ENCODE results near the gene CFTR. TPM values are rescaled to one million over a fixed set of nuclear protein-coding genes. Genes with fewer than 3 reads are reported as not detected.
A peak's percentile ranks its signal among the peaks of the same experiment; 100 is the strongest.

CFTR gene
- total RNA-seq, 2 donors from 2014 or later: 121 to 127 TPM

DNA sequence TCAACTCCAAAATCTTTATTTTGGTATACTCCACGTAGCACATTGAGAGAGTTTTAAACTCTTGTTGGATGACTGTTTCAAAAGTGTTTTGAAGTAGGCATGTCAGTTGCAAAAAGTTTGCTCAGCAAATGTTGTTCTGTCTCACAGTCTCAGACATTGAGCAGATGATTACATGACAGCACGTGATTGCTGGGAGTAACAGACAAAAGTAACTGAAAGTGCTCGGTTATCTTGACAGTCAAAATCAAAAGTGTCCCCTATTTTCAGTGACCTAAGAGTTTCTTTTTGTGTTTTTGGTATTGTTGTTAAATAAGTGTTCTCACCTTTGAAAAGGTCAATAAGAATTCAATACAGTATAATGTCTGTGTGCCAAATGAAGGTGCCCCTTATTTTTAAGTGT is 84.3 kb downstream of the CFTR start:
- H3K27ac ChIP-seq: no peak overlapping the region
- H3K4me3 ChIP-seq: no peak overlapping the region
- TF ChIP-seq, protein P1, sequence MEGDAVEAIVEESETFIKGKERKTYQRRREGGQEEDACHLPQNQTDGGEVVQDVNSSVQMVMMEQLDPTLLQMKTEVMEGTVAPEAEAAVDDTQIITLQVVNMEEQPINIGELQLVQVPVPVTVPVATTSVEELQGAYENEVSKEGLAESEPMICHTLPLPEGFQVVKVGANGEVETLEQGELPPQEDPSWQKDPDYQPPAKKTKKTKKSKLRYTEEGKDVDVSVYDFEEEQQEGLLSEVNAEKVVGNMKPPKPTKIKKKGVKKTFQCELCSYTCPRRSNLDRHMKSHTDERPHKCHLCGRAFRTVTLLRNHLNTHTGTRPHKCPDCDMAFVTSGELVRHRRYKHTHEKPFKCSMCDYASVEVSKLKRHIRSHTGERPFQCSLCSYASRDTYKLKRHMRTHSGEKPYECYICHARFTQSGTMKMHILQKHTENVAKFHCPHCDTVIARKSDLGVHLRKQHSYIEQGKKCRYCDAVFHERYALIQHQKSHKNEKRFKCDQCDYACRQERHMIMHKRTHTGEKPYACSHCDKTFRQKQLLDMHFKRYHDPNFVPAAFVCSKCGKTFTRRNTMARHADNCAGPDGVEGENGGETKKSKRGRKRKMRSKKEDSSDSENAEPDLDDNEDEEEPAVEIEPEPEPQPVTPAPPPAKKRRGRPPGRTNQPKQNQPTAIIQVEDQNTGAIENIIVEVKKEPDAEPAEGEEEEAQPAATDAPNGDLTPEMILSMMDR (IDR thresholded peaks at IDR 0.05): no peak
- intact Hi-C loops (cut with DNase I): no loop called here
- H3K36me3 ChIP-seq: no peaks in the 10 kb centered on the region
- H3K9me3 ChIP-seq: no peaks in the 10 kb centered on the region
- H3K9ac ChIP-seq (ENCODE audit: low read depth in 2 of 2, low read length in 2 of 2): no peak overlapping the region
- H3K4me1 ChIP-seq: no peaks in the 10 kb centered on the region
- no peaks in the 10 kb centered on the region for H3K27me3 ChIP-seq
- no peak for DNase-seq

DNA sequence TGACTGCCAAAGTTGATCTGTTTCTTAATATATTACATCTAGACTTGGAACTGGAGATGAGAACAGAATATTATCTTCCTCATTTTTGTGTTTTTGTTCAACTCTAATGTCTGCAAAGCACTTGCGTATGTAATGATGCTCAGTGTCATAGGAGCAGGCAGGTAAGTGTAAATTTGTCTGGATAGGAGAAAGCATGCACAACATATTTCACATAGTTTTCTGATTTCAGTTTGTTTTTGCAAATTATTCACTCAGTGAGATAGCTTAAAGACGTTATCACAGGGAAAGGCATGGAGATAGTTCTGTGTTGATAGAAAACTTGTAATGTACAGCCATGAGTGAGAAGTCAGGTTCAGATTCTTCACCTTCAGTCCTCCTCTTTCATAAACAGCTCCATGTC is 84.8 kb downstream of the CFTR start:
- H3K36me3 ChIP-seq: no peaks in the 10 kb centered on the region
- TF ChIP-seq, protein P1 (IDR thresholded peaks at IDR 0.05): no peak
- no peak for DNase-seq
- H3K9me3 ChIP-seq: no peaks in the 10 kb centered on the region
- no peaks in the 10 kb centered on the region for H3K4me1 ChIP-seq
- H3K27ac ChIP-seq: no peak overlapping the region
- intact Hi-C loops (cut with DNase I): no loop called here
- H3K27me3 ChIP-seq: no peaks in the 10 kb centered on the region
- H3K9ac ChIP-seq (ENCODE audit: low read depth in 2 of 2, low read length in 2 of 2): no peak overlapping the region
- no peak overlapping the region for H3K4me3 ChIP-seq

DNA sequence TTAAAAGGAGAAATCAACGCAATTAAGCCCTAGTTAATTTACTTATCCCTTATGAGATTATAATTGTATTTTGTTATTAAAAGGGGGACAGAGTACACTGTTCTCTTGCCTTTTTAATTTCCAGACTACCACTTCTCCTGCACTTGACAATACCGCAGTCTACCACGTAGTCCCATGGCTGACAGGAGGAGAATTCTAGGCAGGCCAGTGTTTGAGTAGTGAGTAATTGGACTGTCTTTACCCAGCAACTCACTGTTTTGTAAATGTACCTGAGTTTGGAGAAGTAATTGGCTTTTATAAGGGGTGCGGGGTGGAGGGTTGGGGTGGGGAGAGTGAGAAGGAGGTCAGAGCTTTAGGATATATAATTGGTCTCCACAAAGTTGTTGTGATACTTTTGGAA is 85.4 kb downstream of the CFTR start:
- DNase-seq: no peak
- no peak overlapping the region for H3K27ac ChIP-seq
- H3K9ac ChIP-seq (ENCODE audit: low read depth in 2 of 2, low read length in 2 of 2): no peak overlapping the region
- H3K9me3 ChIP-seq: no peaks in the 10 kb centered on the region
- no peaks in the 10 kb centered on the region for H3K27me3 ChIP-seq
- intact Hi-C loops (cut with DNase I): no loop called here
- H3K36me3 ChIP-seq: no peaks in the 10 kb centered on the region
- no peak overlapping the region for H3K4me3 ChIP-seq
- no peaks in the 10 kb centered on the region for H3K4me1 ChIP-seq
- TF ChIP-seq, protein P1 (IDR thresholded peaks at IDR 0.05): no peak

DNA sequence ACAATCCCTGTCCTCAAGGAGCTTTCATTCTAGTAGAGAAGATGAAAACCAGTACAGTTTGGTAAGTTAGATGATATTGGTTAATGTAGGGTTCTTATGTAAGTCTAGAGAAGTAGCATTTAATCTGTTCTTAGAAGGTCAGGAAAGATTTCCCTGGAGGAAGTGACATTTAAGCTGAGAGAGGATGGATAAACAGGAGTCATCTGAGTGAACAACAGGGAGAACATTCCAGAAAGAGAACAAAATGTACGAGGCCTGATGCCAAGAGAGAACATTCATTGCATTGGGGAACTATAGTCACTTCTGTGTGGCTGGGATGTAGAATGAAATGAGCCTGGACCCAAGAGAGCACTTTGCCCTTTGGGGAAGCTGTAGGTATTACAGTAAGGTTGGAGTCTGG is 88.0 kb downstream of the CFTR start:
- no peaks in the 10 kb centered on the region for H3K4me1 ChIP-seq
- no peaks in the 10 kb centered on the region for H3K9me3 ChIP-seq
- H3K36me3 ChIP-seq: no peaks in the 10 kb centered on the region
- no peak overlapping the region for H3K9ac ChIP-seq (ENCODE audit: low read depth in 2 of 2, low read length in 2 of 2)
- intact Hi-C loops (cut with DNase I): no loop called here
- H3K4me3 ChIP-seq: no peak overlapping the region
- DNase-seq: no peak
- H3K27ac ChIP-seq: no peak overlapping the region
- no peaks in the 10 kb centered on the region for H3K27me3 ChIP-seq
- TF ChIP-seq, protein P1 (IDR thresholded peaks at IDR 0.05): no peak

DNA sequence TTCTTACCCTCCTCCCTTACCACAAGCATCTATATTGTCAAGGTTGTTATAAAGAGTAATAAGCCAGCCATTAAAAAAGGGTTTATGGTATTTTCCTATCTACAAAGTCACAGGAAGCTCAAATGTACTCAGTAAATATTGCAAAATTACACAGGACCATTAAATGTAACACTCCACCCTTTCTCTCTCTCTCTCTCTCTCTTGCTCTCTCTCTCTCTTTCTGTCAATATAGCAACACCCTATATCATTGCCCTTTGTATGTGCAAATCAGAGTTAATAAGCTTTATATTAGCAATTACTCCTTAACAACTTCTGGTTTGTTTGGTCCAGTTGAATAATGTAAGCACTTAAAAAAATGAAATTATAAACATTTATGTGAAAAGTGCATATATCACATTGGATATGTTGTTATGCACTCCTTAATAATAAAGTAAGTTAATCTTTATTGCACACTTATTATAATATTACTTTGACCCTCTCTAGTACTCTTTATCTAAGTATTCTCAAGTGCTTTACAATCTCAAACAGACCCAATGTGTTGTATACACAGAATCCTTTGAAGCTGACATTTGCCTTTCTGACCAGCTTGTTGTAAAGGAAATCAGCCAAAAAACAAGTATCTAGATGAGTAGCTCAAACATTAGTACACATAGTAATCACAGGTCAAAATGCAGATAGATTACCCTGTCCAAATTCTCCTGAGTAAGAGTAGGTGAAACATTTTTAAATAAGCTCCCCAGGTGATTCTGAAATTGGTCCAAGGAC is 93.2 kb downstream of the CFTR start:
- Histone ChIP-seq H3K27ac (peak overlapping the region; percentile 19), H3K4me3 (no peak overlapping the region), H3K4me1 (no peaks in the 10 kb centered on the region), H3K27me3 (no peaks in the 10 kb centered on the region), H3K9ac (ENCODE audit: low read depth in 2 of 2, low read length in 2 of 2) (no peak overlapping the region), H3K9me3 (no peaks in the 10 kb centered on the region), H3K36me3 (no peaks in the 10 kb centered on the region)
- TF ChIP-seq, protein P1 (IDR thresholded peaks at IDR 0.05): no peak
- intact Hi-C loops (cut with DNase I): no loop called here
- no peak for DNase-seq

Data from colonic mucosa (tissue), 4 donors.